Stimulated activated CD4-positive, alpha-beta T cell treated with anti-CD3 and anti-CD28 coated beads, Interleukin-1b, Interleukin-23, amount 100 ng/mL, for 4 hours (primary cell): Measurements from ENCODE around the gene SLC17A9.

Experiments used
- DNase-seq, 2 donors: peaks; one replicate each; pipeline ENCODE4 v3.0.0-alpha.2; 2020; ENCODE audit warnings: low read depth in 2 of 2

SLC17A9 gene, protein sequence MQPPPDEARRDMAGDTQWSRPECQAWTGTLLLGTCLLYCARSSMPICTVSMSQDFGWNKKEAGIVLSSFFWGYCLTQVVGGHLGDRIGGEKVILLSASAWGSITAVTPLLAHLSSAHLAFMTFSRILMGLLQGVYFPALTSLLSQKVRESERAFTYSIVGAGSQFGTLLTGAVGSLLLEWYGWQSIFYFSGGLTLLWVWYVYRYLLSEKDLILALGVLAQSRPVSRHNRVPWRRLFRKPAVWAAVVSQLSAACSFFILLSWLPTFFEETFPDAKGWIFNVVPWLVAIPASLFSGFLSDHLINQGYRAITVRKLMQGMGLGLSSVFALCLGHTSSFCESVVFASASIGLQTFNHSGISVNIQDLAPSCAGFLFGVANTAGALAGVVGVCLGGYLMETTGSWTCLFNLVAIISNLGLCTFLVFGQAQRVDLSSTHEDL

GRCh38 chr20:62952373-62952967, at the start of gene SLC17A9:
SLC17A9 (plus strand) TSS chr20:62952709; CDS start chr20:62952831, 122 bp downstream.
- DNase-seq: peak in 1 of 2 donors; percentile 29

GRCh38 chr20:62902926-62903615, 49.4 kb upstream of the SLC17A9 start:
- no peak for DNase-seq

DNA sequence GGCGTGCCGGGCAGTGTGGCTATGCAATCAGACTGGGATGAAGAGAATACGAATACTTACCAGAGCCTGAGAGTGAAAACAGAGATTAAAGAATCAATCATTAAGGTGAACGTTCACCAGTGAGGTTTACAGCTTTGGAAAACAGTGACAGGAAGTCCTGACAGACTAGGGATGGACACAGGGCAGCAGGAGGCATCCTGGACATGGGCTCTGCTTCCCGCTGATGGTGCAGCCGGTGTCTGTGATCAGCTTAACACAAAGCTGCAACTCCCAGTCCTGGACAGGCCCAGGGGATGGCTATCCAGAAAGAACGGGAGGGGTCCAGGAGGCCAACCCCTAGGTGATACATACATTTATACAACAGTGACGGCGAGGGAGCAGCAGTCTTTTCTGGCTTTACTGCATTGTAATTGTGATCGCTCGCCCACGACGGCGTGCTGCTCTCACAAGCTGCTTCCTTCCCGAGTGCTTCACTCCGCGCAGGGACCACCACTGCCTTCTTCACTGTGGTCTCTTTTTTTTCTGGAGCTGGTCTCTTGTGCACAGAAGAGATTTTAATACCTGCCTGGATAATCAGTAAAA, 46.9 kb upstream of the SLC17A9 start:
- DNase-seq: no peak

DNA sequence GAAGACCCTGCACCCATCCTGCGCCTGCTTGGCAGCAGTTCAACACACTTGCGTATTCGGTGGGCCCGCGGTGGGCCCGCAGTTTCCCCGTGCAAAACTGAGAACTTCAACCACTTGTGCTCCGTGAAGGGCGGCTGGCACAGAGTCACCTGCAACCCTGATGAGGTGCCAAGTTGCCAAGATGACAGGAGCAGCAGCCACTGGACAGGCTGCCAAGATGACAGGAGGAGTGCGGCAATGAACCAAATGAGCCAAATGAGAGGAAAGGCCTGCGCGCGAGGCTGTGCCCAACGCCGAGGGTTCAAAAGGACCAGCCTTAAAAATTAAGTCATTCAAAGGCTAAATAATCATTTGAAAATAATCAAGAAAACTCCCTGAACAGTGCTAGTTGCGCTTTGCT, 46.3 kb upstream of the SLC17A9 start:
- DNase-seq: no peak

DNA sequence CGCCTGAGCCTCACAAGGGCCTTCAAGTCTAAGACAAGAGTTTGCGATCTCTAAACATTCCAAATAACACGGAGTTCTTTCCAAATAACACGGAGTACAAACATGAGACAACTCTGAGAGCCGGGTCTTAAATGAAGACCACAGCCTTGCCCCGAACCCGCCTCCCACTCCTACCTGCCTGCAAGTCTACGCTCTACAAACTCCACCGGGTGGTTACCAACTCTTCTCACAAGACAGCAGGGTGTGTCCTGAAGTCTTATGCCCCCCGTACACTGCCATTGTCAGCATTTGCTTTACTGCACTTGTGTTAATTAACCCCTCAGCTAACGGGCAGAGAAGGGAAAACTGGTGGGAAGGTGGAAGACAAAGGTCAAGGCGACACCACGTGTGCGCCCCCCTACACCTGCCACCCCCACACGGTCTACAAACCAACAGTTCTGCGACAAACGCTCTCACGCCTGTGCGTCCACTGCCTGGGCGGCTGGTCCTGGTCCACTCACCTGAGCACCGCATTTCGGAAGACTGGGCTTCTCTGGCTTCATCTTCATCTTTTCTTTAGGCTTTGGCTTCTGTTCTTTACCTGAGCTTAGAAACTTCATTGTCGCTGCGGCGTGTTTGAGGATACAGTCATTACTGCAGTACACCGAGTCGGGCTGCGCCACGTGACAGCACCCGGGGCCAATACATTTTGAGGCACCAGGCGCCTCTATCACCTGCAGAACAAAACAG, 45.7 kb upstream of the SLC17A9 start:
- DNase-seq: no peak

DNA sequence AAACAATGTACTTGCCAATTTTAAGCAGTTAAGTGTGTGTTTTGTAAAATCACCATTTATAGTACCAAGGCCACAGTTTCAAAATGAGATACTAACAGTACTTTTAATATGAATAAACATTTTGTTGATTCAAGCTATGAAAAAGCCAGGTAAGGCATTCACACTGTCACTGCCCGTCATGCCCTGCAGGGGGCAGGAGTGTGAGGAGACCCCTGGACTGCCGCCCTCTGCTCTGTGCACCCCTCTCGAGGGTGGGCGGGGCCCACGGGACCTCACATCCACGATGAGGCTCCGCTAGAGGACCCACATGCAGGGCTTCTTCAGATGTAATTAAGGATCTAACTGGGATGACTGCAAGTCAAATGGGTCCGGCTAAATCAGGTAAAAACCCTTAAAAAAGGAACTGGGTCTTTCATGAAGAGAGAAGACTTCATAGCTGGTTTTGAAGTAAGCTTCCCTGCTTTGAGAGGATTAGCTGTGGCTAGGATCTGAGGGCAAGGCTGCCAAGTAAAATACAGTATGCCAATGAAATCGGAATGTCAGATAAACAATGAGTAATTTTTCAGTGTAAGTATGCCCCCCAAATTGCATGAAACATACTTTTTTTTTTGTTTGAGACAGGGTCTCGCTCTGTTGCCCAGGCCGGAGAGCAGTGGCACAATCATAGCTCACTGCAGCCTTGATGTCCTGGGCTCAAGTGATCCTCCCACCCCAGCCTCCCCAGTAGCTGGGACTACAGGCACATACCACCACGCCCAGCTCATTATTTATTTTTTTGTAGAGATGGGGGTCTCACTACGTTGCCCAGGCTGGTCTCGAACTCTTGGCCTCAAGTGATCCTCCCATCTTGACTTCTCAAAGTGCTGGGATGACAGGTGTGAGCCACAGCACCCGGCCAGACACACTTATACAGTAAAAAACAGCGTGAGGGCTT, 44.9 kb upstream of the SLC17A9 start:
- no peak for DNase-seq

DNA sequence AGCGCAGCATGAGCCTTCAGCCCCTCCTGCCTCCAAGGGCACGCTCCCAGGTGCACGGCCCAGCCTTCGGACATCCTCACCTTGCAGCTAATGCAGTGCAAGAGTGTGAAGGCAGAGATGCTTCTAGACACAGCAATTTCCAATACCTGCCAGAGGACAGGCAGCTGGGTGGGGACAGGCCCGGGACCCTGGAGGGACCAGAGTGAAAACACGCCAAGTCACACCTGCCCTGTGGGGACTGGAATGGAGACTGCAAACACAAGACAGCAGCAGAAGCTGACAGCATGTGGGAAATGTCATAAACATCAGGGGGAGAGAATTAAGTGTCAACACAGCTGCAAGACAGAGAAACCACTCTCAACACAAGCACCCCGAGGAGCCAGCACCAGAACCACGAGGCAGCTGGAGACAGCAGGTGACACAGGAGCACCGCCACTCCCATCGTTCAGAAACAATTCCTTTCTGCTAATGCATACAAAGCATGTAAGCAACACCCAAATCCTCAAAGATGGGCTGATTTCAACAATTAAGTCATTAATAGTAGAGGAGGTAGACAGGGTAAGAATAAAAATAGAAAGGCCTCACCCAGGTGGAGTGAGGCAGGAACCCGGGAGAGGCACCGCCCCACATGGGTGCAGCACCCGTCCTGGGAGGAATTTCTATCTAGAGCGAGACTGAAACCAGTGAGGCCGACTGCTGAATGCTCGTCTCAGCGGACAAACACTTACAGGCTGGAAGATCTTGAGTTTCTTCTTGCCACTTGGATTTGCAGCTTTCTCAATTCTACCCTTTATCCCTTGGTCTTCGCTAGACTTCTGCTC, 43.3 kb upstream of the SLC17A9 start:
- no peak for DNase-seq

DNA sequence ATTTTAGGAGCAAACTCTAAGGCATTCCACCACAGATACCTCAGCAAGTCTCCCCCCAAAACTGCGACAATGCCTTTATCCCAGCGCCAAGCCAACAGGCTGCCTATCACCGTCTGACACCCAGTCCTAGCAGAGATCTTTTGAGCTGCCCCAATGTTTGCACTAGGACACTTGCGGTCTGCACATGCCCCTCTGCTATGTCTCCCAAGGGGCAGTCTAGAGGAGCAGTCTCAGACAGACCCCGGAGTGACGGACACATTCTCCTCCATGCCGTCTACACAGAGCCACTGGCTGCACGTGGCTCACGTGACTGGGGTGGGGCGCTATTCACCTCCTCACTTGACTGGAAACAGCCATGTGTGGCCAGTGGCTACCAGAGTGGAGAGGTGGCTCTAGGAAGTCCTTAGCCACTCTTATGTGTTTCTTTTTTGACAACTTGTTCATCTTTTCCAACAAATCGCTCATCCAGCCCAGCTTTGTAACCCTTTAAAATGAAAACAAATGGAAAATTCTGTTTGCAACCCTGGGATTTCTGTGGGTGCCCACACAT, 42.2 kb upstream of the SLC17A9 start:
- no peak for DNase-seq

GRCh38 chr20:62910777-62911497, 41.6 kb upstream of the SLC17A9 start:
- no peak for DNase-seq

DNA sequence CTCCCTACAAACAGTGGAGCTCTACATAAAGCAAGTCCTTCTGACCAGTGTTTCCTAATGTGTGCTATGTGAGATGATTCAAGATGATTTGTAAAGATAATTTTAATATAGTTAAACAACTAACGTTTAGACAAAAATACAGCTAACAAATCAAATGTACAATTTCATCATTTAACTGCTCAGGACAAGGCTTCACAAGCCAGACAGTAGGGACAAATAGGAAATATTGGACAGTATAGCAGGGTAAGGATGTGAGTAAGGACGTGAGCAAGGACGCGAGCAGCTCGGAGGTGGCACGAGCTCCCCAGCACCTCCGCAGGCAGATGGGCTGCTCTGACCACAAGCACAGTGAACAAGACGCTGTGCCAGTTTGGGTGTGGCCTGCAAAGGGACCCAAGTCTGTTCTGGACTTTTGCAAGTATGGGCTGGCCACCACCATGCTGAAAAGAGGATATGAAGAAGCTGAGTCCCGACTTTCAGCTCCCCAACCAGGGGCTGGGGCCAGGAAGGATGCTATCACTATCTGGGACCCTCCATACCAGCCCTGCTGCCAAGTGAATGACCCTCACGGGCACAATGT, 40.7 kb upstream of the SLC17A9 start:
- no peak for DNase-seq

- no peak for DNase-seq
Measured at GRCh38 chr20:62913043-62913630, 39.4 kb upstream of the SLC17A9 start.

- no peak for DNase-seq
Measured at GRCh38 chr20:62914436-62914835, 38.1 kb upstream of the SLC17A9 start.

- DNase-seq: no peak
Measured at GRCh38 chr20:62914970-62915457, 37.5 kb upstream of the SLC17A9 start.

DNA sequence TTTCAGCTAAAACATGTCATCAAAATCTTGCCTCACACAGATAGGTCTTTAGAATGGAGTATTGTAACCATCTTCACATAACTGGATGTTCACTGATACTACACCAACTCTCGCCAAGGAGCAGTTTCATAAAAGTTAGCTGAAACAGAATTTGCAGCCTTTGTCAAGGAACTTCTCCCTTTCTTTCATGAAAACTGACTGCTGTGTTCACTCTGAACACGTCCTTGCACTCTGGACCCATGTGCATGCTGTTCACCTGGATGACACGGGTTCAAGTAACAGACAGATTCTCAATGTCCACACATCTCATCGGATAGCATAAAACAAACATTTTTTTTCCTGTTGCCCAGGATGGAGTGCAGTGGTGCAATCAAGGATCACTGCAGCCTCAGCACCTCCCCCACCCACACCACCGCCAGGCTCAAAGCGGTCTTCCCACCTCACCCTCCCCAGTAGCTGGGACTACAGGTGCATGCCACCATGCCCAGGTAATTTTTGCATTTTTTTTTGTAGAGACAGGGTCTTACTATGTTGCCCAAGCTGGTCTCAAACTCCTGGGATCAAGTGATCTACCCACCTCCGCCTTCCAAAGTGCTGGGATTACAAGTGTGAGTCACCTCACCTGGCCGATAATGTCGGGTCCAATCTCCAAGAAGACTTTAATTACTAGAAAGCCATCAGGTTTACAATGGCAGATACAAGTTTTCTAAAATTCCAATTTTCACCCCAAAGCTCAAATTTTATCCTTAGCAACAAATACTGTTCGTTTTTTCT, 35.6 kb upstream of the SLC17A9 start:
- no peak for DNase-seq

DNA sequence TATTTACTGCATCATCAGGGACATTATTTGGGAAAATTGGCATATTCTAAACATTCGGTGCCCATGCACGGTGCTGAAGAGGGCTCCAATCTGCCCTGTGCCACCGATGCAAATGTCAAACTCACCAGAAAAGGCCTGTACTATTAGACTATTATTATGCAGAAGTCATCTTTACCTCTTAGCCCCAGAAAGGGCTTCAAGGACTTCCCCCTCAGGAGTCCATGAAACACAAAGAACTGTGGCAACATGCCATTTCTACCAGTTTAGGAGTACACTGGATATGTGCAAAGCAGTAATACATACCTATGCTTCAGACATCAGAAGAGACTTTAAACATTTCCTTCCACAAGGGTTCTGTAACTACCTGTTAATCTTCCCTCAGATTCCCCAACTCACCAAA, 34.8 kb upstream of the SLC17A9 start:
- DNase-seq: no peak

- no peak for DNase-seq
Measured at GRCh38 chr20:62918147-62918546, 34.4 kb upstream of the SLC17A9 start.

DNA sequence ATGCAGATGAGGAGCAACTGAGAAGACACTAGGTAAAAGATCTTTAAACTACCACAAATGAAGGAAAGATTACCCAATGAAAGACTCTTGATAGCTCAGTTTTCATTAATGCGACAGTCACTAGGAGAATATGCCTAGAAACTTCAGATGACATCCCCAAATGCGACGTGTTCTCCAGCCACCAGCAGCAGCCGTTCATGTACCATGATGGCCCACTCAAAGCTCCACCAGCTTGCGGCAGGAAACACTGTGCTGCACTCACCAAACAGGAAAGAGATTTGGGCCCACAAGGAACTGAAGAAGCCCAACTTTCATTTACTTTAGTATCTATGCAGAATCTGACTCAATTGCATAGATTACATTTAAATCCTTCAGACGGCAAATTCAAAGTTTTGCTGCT, 33.7 kb upstream of the SLC17A9 start:
- DNase-seq: no peak
